Measurements from ENCODE around the gene GPATCH8.

GPATCH8 gene

GRCh38 chr17:44361292-44362260, 141.6 kb downstream of the GPATCH8 start:
- Histone ChIP-seq H3K9me3 (ENCODE audit: insufficient read depth, low read depth, low read length) (no peaks in the 10 kb centered on the region), H3K4me3 (ENCODE audit: low read length, poor library complexity, severe bottlenecking) (no peak overlapping the region), H3K4me1 (ENCODE audit: insufficient read depth, low read length, poor library complexity, severe bottlenecking) (peaks cover 10% of the 10 kb centered on the region), H3K36me3 (ENCODE audit: insufficient read depth, low read length) (no peaks in the 10 kb centered on the region), H3K79me2 (ENCODE audit: insufficient read depth, low read length) (peaks cover 4% of the 10 kb centered on the region; the same call in 1 of the 2 replicates), H4K20me1 (ENCODE audit: insufficient read depth, low read length, poor library complexity, severe bottlenecking) (no peaks in the 10 kb centered on the region), H3K9me2 (replicated peaks; ENCODE audit: low read depth, low read length) (no peaks in the 10 kb centered on the region), H3K27me3 (ENCODE audit: insufficient read depth, low read length, poor library complexity, severe bottlenecking) (no peaks in the 10 kb centered on the region), H3K9ac (ENCODE audit: low read depth, low read length, poor library complexity, severe bottlenecking) (no peak overlapping the region), H3K4me2 (ENCODE audit: low read depth, low read length, poor library complexity, severe bottlenecking) (peak overlapping the region; percentile 89), H2AFZ (ENCODE audit: low read length) (no peak overlapping the region), H3F3A (ENCODE audit: low read depth) (no peaks in the 10 kb centered on the region)
- TF ChIP-seq, protein P1, sequence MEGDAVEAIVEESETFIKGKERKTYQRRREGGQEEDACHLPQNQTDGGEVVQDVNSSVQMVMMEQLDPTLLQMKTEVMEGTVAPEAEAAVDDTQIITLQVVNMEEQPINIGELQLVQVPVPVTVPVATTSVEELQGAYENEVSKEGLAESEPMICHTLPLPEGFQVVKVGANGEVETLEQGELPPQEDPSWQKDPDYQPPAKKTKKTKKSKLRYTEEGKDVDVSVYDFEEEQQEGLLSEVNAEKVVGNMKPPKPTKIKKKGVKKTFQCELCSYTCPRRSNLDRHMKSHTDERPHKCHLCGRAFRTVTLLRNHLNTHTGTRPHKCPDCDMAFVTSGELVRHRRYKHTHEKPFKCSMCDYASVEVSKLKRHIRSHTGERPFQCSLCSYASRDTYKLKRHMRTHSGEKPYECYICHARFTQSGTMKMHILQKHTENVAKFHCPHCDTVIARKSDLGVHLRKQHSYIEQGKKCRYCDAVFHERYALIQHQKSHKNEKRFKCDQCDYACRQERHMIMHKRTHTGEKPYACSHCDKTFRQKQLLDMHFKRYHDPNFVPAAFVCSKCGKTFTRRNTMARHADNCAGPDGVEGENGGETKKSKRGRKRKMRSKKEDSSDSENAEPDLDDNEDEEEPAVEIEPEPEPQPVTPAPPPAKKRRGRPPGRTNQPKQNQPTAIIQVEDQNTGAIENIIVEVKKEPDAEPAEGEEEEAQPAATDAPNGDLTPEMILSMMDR (conservative IDR thresholded peaks at IDR 0.05; ENCODE audit: low read length): no peak
- no peak for TF ChIP-seq EZH2phosphoT487 (IDR thresholded peaks at IDR 0.05; ENCODE audit: borderline replicate concordance)

GRCh38 chr17:44360826-44361225, 142.4 kb downstream of the GPATCH8 start:
- Histone ChIP-seq H3K4me1 (ENCODE audit: insufficient read depth, low read length, poor library complexity, severe bottlenecking) (peaks cover 10% of the 10 kb centered on the region), H3K79me2 (ENCODE audit: insufficient read depth, low read length) (peaks cover 4% of the 10 kb centered on the region; the same call in 1 of the 2 replicates), H3K4me3 (ENCODE audit: low read length, poor library complexity, severe bottlenecking) (no peak overlapping the region), H3K4me2 (ENCODE audit: low read depth, low read length, poor library complexity, severe bottlenecking) (no peak overlapping the region), H3F3A (ENCODE audit: low read depth) (no peaks in the 10 kb centered on the region), H3K9me2 (replicated peaks; ENCODE audit: low read depth, low read length) (no peaks in the 10 kb centered on the region), H3K9ac (ENCODE audit: low read depth, low read length, poor library complexity, severe bottlenecking) (no peak overlapping the region), H4K20me1 (ENCODE audit: insufficient read depth, low read length, poor library complexity, severe bottlenecking) (no peaks in the 10 kb centered on the region), H3K27me3 (ENCODE audit: insufficient read depth, low read length, poor library complexity, severe bottlenecking) (no peaks in the 10 kb centered on the region), H3K9me3 (ENCODE audit: insufficient read depth, low read depth, low read length) (no peaks in the 10 kb centered on the region), H3K36me3 (ENCODE audit: insufficient read depth, low read length) (no peaks in the 10 kb centered on the region), H2AFZ (ENCODE audit: low read length) (no peak overlapping the region)
- TF ChIP-seq, protein P1 (conservative IDR thresholded peaks at IDR 0.05; ENCODE audit: low read length): no peak
- no peak for TF ChIP-seq EZH2phosphoT487 (IDR thresholded peaks at IDR 0.05; ENCODE audit: borderline replicate concordance)

- no peaks in the 10 kb centered on the region for H3K9me3 ChIP-seq (ENCODE audit: insufficient read depth, low read depth, low read length)
- H3K9me2 ChIP-seq (replicated peaks; ENCODE audit: low read depth, low read length): no peaks in the 10 kb centered on the region
- no peaks in the 10 kb centered on the region for H4K20me1 ChIP-seq (ENCODE audit: insufficient read depth, low read length, poor library complexity, severe bottlenecking)
Observed at GRCh38 chr17:44360144-44360533, 143.1 kb downstream of the GPATCH8 start.

More at GRCh38 chr17:44360144-44360533, 143.1 kb downstream of the GPATCH8 start:
- H3K9ac ChIP-seq (ENCODE audit: low read depth, low read length, poor library complexity, severe bottlenecking): no peak overlapping the region
- no peak overlapping the region for H2AFZ ChIP-seq (ENCODE audit: low read length)
- TF ChIP-seq, protein P1 (conservative IDR thresholded peaks at IDR 0.05; ENCODE audit: low read length): no peak
- no peak for TF ChIP-seq EZH2phosphoT487 (IDR thresholded peaks at IDR 0.05; ENCODE audit: borderline replicate concordance)
- no peaks in the 10 kb centered on the region for H3K36me3 ChIP-seq (ENCODE audit: insufficient read depth, low read length)
- peaks cover 4% of the 10 kb centered on the region; the same call in 1 of the 2 replicates for H3K79me2 ChIP-seq (ENCODE audit: insufficient read depth, low read length)
- no peaks in the 10 kb centered on the region for H3F3A ChIP-seq (ENCODE audit: low read depth)
- H3K4me2 ChIP-seq (ENCODE audit: low read depth, low read length, poor library complexity, severe bottlenecking): no peak overlapping the region
- H3K4me3 ChIP-seq (ENCODE audit: low read length, poor library complexity, severe bottlenecking): no peak overlapping the region
- H3K27me3 ChIP-seq (ENCODE audit: insufficient read depth, low read length, poor library complexity, severe bottlenecking): no peaks in the 10 kb centered on the region
- H3K4me1 ChIP-seq (ENCODE audit: insufficient read depth, low read length, poor library complexity, severe bottlenecking): peaks cover 10% of the 10 kb centered on the region
